Ishikawa (cell line): ENCODE measurements around the gene NAV2.

Experiments used
- CEBPB ChIP-seq: IDR thresholded peaks from 2 replicates; pipeline ENCODE4 v1.6.1; 2012
- CREB1 ChIP-seq: IDR thresholded peaks from 2 replicates; pipeline ENCODE4 v1.6.1; 2012; ENCODE audit warnings: low read depth
- EGR1 ChIP-seq: IDR thresholded peaks from 2 replicates; pipeline ENCODE4 v1.6.1; 2012
- EP300 ChIP-seq: IDR thresholded peaks from 2 replicates; pipeline ENCODE4 v1.6.1; 2012; ENCODE audit warnings: borderline replicate concordance
- FOXM1 ChIP-seq: IDR thresholded peaks from 2 replicates; pipeline ENCODE4 v1.6.1; 2012; ENCODE audit warnings: low read depth, borderline replicate concordance
- NFIC ChIP-seq: IDR thresholded peaks from 2 replicates; pipeline ENCODE4 v1.6.1; 2012
- RAD21 ChIP-seq: IDR thresholded peaks from 2 replicates; pipeline ENCODE4 v1.6.1; 2012; ENCODE audit warnings: low read depth
- REST ChIP-seq: IDR thresholded peaks from 2 replicates; pipeline ENCODE4 v1.6.1; 2012; ENCODE audit warnings: low read depth, mild to moderate bottlenecking
- TAF1 ChIP-seq: IDR thresholded peaks from 2 replicates; pipeline ENCODE4 v1.6.1; 2012; ENCODE audit warnings: low read depth, mild to moderate bottlenecking
- TCF12 ChIP-seq: IDR thresholded peaks from 2 replicates; pipeline ENCODE4 v1.6.1; 2012; ENCODE audit warnings: low read depth
- TEAD4 ChIP-seq: IDR thresholded peaks from 2 replicates; pipeline ENCODE4 v1.6.1; 2012
- USF1 ChIP-seq: IDR thresholded peaks from 2 replicates; pipeline ENCODE4 v1.6.1; 2012
- ZBTB7A ChIP-seq: IDR thresholded peaks from 2 replicates; pipeline ENCODE4 v1.6.1; 2012; ENCODE audit warnings: low read depth

GRCh38 chr11:19790831-19791552 lies 78.4 kb downstream of the NAV2 start:
- TF ChIP-seq ZBTB7A (no peak), NFIC (no peak), RAD21 (no peak), EP300 (no peak), CEBPB (no peak), TEAD4 (no peak), TCF12 (no peak), REST (no peak), FOXM1 (no peak), USF1 (no peak), TAF1 (no peak), CREB1 (no peak), EGR1 (no peak)
